ENCODE measurements around the gene NBEA.
A peak's percentile ranks its signal among the peaks of the same experiment; 100 is the strongest.
"Not testable (repeated sequence)": the region's sequence is repeated elsewhere in the genome, so short reads cannot be mapped to it uniquely, and the experiment has no call there.

NBEA gene

GRCh38 chr13:35093356-35093755, 151.3 kb downstream of the NBEA start:
- no peak for DNase-seq

GRCh38 chr13:35106771-35107170, 164.7 kb downstream of the NBEA start:
- not testable (repeated sequence) for DNase-seq

- DNase-seq: no peak
Measured at GRCh38 chr13:35107535-35107934, 165.5 kb downstream of the NBEA start.

GRCh38 chr13:35113612-35114011, 171.5 kb downstream of the NBEA start:
- not testable (repeated sequence) for DNase-seq

- no peak for DNase-seq
Measured at GRCh38 chr13:35127466-35127865, 185.4 kb downstream of the NBEA start.

- no peak for DNase-seq
Measured at GRCh38 chr13:35129500-35129899, 187.4 kb downstream of the NBEA start.

- DNase-seq: no peak
Measured at GRCh38 chr13:35131471-35131870, 189.4 kb downstream of the NBEA start.

- no peak for DNase-seq
Measured at GRCh38 chr13:35136585-35136984, 194.5 kb downstream of the NBEA start.

- DNase-seq: no peak
Measured at GRCh38 chr13:35139591-35139990, 197.5 kb downstream of the NBEA start.

GRCh38 chr13:35140321-35140720, 198.3 kb downstream of the NBEA start:
- no peak for DNase-seq

GRCh38 chr13:35140831-35141230, 198.8 kb downstream of the NBEA start:
- no peak for DNase-seq

GRCh38 chr13:35143123-35143522, 201.1 kb downstream of the NBEA start:
- DNase-seq: no peak

- no peak for DNase-seq
Measured at GRCh38 chr13:35144166-35144890, 202.3 kb downstream of the NBEA start.

GRCh38 chr13:35146686-35147085, 204.6 kb downstream of the NBEA start:
- DNase-seq: no peak

GRCh38 chr13:35157143-35157755, 215.2 kb downstream of the NBEA start:
- peak; percentile 10 for DNase-seq

- DNase-seq: no peak
Measured at GRCh38 chr13:35159041-35159440, 217.0 kb downstream of the NBEA start.

- no peak for DNase-seq
Measured at GRCh38 chr13:35160896-35161295, 218.8 kb downstream of the NBEA start.

GRCh38 chr13:35162420-35162819, 220.3 kb downstream of the NBEA start:
- DNase-seq: no peak

- DNase-seq: no peak
Measured at GRCh38 chr13:35163674-35164073, 221.6 kb downstream of the NBEA start.

- DNase-seq: peak; percentile 17
Measured at GRCh38 chr13:35164324-35164932, 222.4 kb downstream of the NBEA start.

- DNase-seq: no peak
Measured at GRCh38 chr13:35165205-35165604, 223.1 kb downstream of the NBEA start.

- no peak for DNase-seq
Measured at GRCh38 chr13:35179494-35179893, 237.4 kb downstream of the NBEA start.

- DNase-seq: no peak
Measured at GRCh38 chr13:35179920-35180663, 238.0 kb downstream of the NBEA start.
